SIG-M5 treated with dmso at 0.1 percent for 504 hours (cell line): Measurements from ENCODE around the gene ZNRD2.
A peak's percentile ranks its signal among the peaks of the same experiment; 100 is the strongest.

Experiments
- DNase-seq: peaks from one replicate; lab custom pipeline; 2025; ENCODE audit not compliant: unreplicated experiment; lab: John Stamatoyannopoulos, UW

Gene ZNRD2

GRCh38 chr11:65573391-65574079, 3.3 kb downstream of the ZNRD2 start:
- no peak for DNase-seq

GRCh38 chr11:65574109-65574810, 4.0 kb downstream of the ZNRD2 start:
- DNase-seq = peak; percentile 91

- DNase-seq = no peak
Measured at GRCh38 chr11:65574811-65575567, 4.7 kb downstream of the ZNRD2 start.

- peak; percentile 80 for DNase-seq
Measured at GRCh38 chr11:65575568-65576231, 5.4 kb downstream of the ZNRD2 start, which contains the start of gene EHBP1L1. EHBP1L1 (plus strand) TSS chr11:65576053; CDS start chr11:65576303, 250 bp downstream.

- no peak for DNase-seq
Measured at GRCh38 chr11:65576232-65576866, 6.1 kb downstream of the ZNRD2 start.

GRCh38 chr11:65576867-65577755, 6.8 kb downstream of the ZNRD2 start:
- peak; percentile 78 for DNase-seq

GRCh38 chr11:65577756-65578109, 7.5 kb downstream of the ZNRD2 start:
- DNase-seq = no peak

- no peak for DNase-seq
Measured at GRCh38 chr11:65578134-65578533, 7.9 kb downstream of the ZNRD2 start.

- no peak for DNase-seq
Measured at GRCh38 chr11:65578667-65579066, 8.4 kb downstream of the ZNRD2 start.

- peak; percentile 18 for DNase-seq
Measured at GRCh38 chr11:65579291-65579690, 9.0 kb downstream of the ZNRD2 start.

- DNase-seq = no peak
Measured at GRCh38 chr11:65580031-65580692, 9.9 kb downstream of the ZNRD2 start.

GRCh38 chr11:65580756-65581155, 10.5 kb downstream of the ZNRD2 start:
- DNase-seq = no peak

GRCh38 chr11:65581928-65582327, 11.7 kb downstream of the ZNRD2 start:
- DNase-seq = no peak

- DNase-seq = no peak
Measured at GRCh38 chr11:65583589-65583988, 13.3 kb downstream of the ZNRD2 start.

GRCh38 chr11:65584106-65584505, 13.8 kb downstream of the ZNRD2 start:
- no peak for DNase-seq

GRCh38 chr11:65584723-65585171, 14.5 kb downstream of the ZNRD2 start:
- DNase-seq = no peak

- no peak for DNase-seq
Measured at GRCh38 chr11:65585396-65586246, 15.3 kb downstream of the ZNRD2 start.

- DNase-seq = no peak
Measured at GRCh38 chr11:65586247-65586630, 16.0 kb downstream of the ZNRD2 start.
